K562 (cell line): ENCODE measurements around the gene DRC1. TPM values are rescaled to one million over a fixed set of nuclear protein-coding genes. Genes with fewer than 3 reads are reported as not detected.

Experiments
- ATAC-seq: fragments of 200-7000 bp; cut with Tn5 transposase; 3 replicates; pipeline ENCODE4 v1.9.1; 2020; ENCODE audit warnings: moderate library complexity
- BruUV-seq: library from RNA; stranded (reverse); fragments of 400-500 nt; replicated peaks from 2 replicates; lab custom pipeline; 2021; lab: Mats Ljungman, UMichigan
- CTCF ChIA-PET: fragments of 300-600 bp; formaldehyde crosslinking; extraction: SDS; loops from one replicate; lab custom pipeline; 2021; ENCODE audit warnings: low intra/inter-chr PET ratio; lab: Yijun Ruan, JAX
- POLR2A ChIA-PET: fragments of 300-600, 350-650 bp; sonication (Branson Sonifier 250); formaldehyde crosslinking; extraction: SDS; loops from one replicate; lab custom pipeline; 2021; ENCODE audit warnings: antibody characterized with exemption, inconsistent platforms; lab: Yijun Ruan, JAX
- DNase-seq, 4 experiments: peaks; one replicate each; pipeline versions ENCODE4 v3.0.0 to v3.0.0-alpha.2; 2011 to 2018; ENCODE audit warnings: low spot score in 3 of 4, mixed read lengths in 3 of 4; ENCODE audit errors: extremely low read depth in 1 of 4
- FAIRE-seq: peaks from 2 replicates; lab custom pipeline; 2011; peaks lifted over from hg19 to GRCh38; lab: Jason Lieb, UNC
- H2AFZ ChIP-seq: 2 replicates; pipeline ENCODE4 v1.6.0; 2011; ENCODE audit warnings: low read depth, low read length, control low read depth, inconsistent platforms
- H3K27ac ChIP-seq: fragments of 200-600 bp; 3 replicates; pipeline ENCODE4 v1.8.0; 2011; ENCODE audit warnings: low read depth, mild to moderate bottlenecking, control low read depth, inconsistent platforms, low read length, moderate library complexity, mixed read lengths; ENCODE audit errors: extremely low read depth
- H3K27me3 ChIP-seq, 2 experiments: fragments of 300-600 bp in 1 of 2; 2 replicates in 1 of 2; 3 replicates in 1 of 2; pipeline versions ENCODE4 v1.6.0 to v1.8.0; 2011; ENCODE audit warnings: inconsistent platforms in 2 of 2, low read length in 2 of 2, mild to moderate bottlenecking in 1 of 2, mixed read lengths in 1 of 2, moderate library complexity in 1 of 2; ENCODE audit not compliant: control insufficient read depth in 2 of 2, insufficient read depth in 2 of 2
- H3K36me3 ChIP-seq: fragments of 300-600 bp; 3 replicates; pipeline ENCODE4 v1.8.0; 2011; ENCODE audit warnings: mild to moderate bottlenecking, low read length, inconsistent platforms; ENCODE audit not compliant: control insufficient read depth, insufficient read depth
- H3K4me1 ChIP-seq, 2 experiments: fragments of 200-600 bp in 1 of 2; replicated peaks in 1 of 2; 2 replicates in 1 of 2; 3 replicates in 1 of 2; pipeline versions ENCODE4 v1.5.1 to v1.8.0; 2011; ENCODE audit warnings: inconsistent platforms in 2 of 2, low read length in 2 of 2, mild to moderate bottlenecking in 1 of 2, mixed read lengths in 1 of 2, moderate library complexity in 1 of 2; ENCODE audit not compliant: control insufficient read depth in 2 of 2, insufficient read depth in 2 of 2
- H3K4me2 ChIP-seq: 2 replicates; pipeline ENCODE4 v1.6.1; 2011; ENCODE audit warnings: low read length, control low read depth, inconsistent platforms, mixed read lengths; ENCODE audit not compliant: insufficient read depth
- H3K4me3 ChIP-seq: fragments of 200-600 bp; sonication (generic), shearing (Covaris generic); 2 replicates; pipeline ENCODE4 v1.5.1; 2016; ENCODE audit warnings: control low read depth, inconsistent platforms
- H3K79me2 ChIP-seq: fragments of 200-600 bp; 3 replicates; pipeline ENCODE4 v1.8.0; 2011; ENCODE audit warnings: low read length, inconsistent platforms; ENCODE audit not compliant: control insufficient read depth, insufficient read depth
- H3K9ac ChIP-seq, 2 experiments: 2 replicates each; pipeline versions ENCODE4 v1.6.0 to v1.6.1; 2011; ENCODE audit warnings: low read depth in 2 of 2, low read length in 2 of 2, control low read depth in 1 of 2, inconsistent platforms in 1 of 2, mild to moderate bottlenecking in 1 of 2, mixed read lengths in 1 of 2; ENCODE audit not compliant: insufficient read depth in 1 of 2
- H3K9me1 ChIP-seq: one replicate; pipeline ENCODE4 v1.6.0; 2011; ENCODE audit warnings: inconsistent platforms, mild to moderate bottlenecking, low read length, moderate library complexity; ENCODE audit not compliant: control insufficient read depth, insufficient read depth
- H3K9me3 ChIP-seq: replicated peaks from 2 replicates; pipeline ENCODE4 v1.5.1; 2011; ENCODE audit warnings: low read depth, low read length, inconsistent platforms; ENCODE audit not compliant: control insufficient read depth, insufficient read depth
- H4K20me1 ChIP-seq: replicated peaks from 2 replicates; pipeline ENCODE4 v1.6.1; 2011; ENCODE audit warnings: low read length, inconsistent platforms, mixed read lengths; ENCODE audit not compliant: control insufficient read depth, insufficient read depth
- CEBPB ChIP-seq: fragments of 450-650 bp; IDR thresholded peaks from 2 replicates; pipeline ENCODE4 v1.6.1; 2016; ENCODE audit warnings: missing genetic modification characterization, missing compliant biosample characterization
- DDX20 ChIP-seq: fragments of 450-650 bp; IDR thresholded peaks from 2 replicates; pipeline ENCODE4 v1.6.1; 2016; ENCODE audit warnings: missing genetic modification characterization, low read depth, mild to moderate bottlenecking, missing compliant biosample characterization, moderate library complexity
- KLF1 ChIP-seq: fragments of 450-650 bp; IDR thresholded peaks from 2 replicates; pipeline ENCODE4 v1.6.1; 2016; ENCODE audit warnings: missing genetic modification characterization, missing compliant biosample characterization
- MYNN ChIP-seq, 2 experiments: sonication (generic); formaldehyde crosslinking in 1 of 2; IDR thresholded peaks; 2 replicates each; pipeline versions ENCODE4 v1.5.0 to v1.6.1; 2016 to 2020; ENCODE audit warnings: antibody characterized with exemption in 1 of 2, missing genetic modification reagents in 1 of 2
- PHF20 ChIP-seq: fragments of 450-650 bp; IDR thresholded peaks from 2 replicates; pipeline ENCODE4 v1.6.1; 2018; ENCODE audit not compliant: partially characterized antibody
- ZC3H11A ChIP-seq: IDR thresholded peaks from 2 replicates; pipeline ENCODE4 v1.6.1; 2012; ENCODE audit warnings: low read depth, low read length, improper control_type of control experiment
- WGBS: fragments of 100-300 bp; shearing (Covaris generic); methylation state at CpG from one replicate; pipeline ENCODE4 v1.1.6; 2016; ENCODE audit warnings: low coverage, mixed read lengths; ENCODE audit not compliant: insufficient coverage; ENCODE audit errors: missing lambda C conversion rate; 5-methylcytosine and 5-hydroxymethylcytosine counted together
- in situ Hi-C: fragments of 300-500 bp; cut with MboI; formaldehyde crosslinking; loops from 4 replicates; pipeline ENCODE4 v1.15.0; 2018; ENCODE audit warnings: inconsistent platforms, mixed read lengths
- intact Hi-C: fragments of 100-400 bp; cut with micrococcal nuclease; formaldehyde crosslinking; loops from 2 replicates; pipeline ENCODE4 v1.14.2; 2022
- polyA plus RNA-seq, 8 experiments: library from polyadenylated mRNA; depleted of rRNA in 4 of 8; stranded (reverse) in 5 of 8; unstranded in 3 of 8; fragments of >200 nt; fragmentation: Nextera tagmentation in 2 of 8; fragmentation: Illumina TruSeq in 1 of 8; extraction: Ambion mirVana in 2 of 8; extraction: Trizol in 1 of 8; gene quantifications; 2 replicates each; pipeline versions ENCODE4 v1.2.1 to v1.2.3, GENCODE V29; 2011 to 2014; ENCODE audit warnings: inconsistent platforms in 1 of 8, missing spikeins in 1 of 8
- total RNA-seq, 7 experiments: library from RNA; depleted of rRNA in 6 of 7; stranded (reverse); fragments of >200 nt in 6 of 7; fragmentation: Illumina TruSeq in 2 of 7; extraction: Trizol in 2 of 7; gene quantifications; 2 replicates each; pipeline versions ENCODE4 v1.2.1 to v1.2.3, GENCODE V29; 2011 to 2021; ENCODE audit warnings: low replicate concordance in 1 of 7
- TF ChIP-seq, protein P1 (sequence below): fragments of 450-650 bp; IDR thresholded peaks from 2 replicates; pipeline ENCODE4 v1.6.1; 2017; ENCODE audit warnings: antibody characterized with exemption, mild to moderate bottlenecking
- TF ChIP-seq, protein P2 (sequence below): fragments of 200-800 bp; sonication (Bioruptor generic); IDR thresholded peaks from 2 replicates; pipeline ENCODE4 v1.6.1; 2016; ENCODE audit warnings: missing genetic modification characterization, missing compliant biosample characterization

DRC1 gene
- total and polyA plus RNA-seq, 9 of the 15 experiments (the other 6 are each of a cell fraction or from before 2014, with no cell fraction given), result 0.07 to 0.10 TPM; not detected in 7

DNA sequence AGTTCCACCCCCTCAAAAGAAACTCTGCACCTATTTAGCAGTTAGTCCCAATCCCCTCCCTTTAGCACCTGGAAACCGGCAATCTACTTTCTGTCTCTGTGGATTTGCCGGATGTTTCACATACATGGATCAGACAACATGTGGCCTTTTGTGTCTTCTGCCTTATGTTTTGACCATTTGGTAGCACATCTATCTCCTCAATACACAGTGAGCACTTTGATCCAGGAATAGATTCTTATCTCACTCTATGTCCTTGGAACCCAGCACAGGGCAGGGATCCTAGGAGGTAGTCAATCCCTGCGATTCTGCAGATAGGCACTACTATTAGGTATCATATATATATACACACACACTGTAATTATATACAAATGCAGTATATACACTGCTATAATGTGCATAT lies 80.0 kb downstream of the DRC1 start (continued):
- TF ChIP-seq, protein P1, sequence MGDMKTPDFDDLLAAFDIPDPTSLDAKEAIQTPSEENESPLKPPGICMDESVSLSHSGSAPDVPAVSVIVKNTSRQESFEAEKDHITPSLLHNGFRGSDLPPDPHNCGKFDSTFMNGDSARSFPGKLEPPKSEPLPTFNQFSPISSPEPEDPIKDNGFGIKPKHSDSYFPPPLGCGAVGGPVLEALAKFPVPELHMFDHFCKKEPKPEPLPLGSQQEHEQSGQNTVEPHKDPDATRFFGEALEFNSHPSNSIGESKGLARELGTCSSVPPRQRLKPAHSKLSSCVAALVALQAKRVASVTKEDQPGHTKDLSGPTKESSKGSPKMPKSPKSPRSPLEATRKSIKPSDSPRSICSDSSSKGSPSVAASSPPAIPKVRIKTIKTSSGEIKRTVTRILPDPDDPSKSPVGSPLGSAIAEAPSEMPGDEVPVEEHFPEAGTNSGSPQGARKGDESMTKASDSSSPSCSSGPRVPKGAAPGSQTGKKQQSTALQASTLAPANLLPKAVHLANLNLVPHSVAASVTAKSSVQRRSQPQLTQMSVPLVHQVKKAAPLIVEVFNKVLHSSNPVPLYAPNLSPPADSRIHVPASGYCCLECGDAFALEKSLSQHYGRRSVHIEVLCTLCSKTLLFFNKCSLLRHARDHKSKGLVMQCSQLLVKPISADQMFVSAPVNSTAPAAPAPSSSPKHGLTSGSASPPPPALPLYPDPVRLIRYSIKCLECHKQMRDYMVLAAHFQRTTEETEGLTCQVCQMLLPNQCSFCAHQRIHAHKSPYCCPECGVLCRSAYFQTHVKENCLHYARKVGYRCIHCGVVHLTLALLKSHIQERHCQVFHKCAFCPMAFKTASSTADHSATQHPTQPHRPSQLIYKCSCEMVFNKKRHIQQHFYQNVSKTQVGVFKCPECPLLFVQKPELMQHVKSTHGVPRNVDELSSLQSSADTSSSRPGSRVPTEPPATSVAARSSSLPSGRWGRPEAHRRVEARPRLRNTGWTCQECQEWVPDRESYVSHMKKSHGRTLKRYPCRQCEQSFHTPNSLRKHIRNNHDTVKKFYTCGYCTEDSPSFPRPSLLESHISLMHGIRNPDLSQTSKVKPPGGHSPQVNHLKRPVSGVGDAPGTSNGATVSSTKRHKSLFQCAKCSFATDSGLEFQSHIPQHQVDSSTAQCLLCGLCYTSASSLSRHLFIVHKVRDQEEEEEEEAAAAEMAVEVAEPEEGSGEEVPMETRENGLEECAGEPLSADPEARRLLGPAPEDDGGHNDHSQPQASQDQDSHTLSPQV, result no peak
- TF ChIP-seq ZC3H11A (no peak), PHF20 (no peak)

DNA sequence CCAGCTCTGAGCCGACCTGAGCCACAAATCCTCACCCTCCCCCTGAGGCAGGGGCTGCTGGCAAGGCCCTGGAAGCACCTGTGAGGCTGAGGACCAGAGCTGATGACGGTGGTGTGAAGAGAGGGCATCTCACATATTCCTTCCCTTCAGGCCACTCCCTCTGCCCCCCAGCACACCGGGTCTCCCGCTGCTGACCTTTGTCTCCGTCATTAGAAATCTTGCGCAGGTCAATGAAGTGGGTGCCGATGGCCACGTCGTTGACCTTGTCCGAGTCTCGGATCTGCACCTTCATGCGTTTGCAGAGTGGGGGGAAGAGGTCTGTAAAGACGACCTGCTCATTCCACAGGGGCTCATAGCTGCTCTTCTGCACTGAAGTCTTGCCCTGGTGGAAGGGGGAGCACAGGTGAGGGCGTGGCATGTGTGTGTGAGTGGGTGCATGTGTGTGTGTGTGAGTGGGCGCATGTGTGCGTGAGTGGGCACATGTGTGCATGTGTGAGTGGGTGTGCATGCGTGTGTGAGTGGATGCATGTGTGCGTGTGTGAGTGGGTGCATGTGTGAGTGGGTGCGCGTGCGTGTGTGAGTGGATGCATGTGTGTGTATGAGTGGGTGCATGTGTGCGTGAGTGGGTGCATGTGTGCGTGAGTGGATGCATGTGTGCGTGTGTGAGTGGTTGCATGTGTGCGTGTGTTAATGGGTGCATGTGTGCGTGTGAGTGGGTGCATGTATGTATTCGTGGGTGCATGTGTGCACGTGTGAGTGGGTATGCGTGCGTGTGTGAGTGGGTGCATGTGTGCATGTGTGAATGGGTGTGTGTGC lies 80.7 kb downstream of the DRC1 start:
- Histone ChIP-seq H3K79me2 (no peaks in the 10 kb centered on the region), H4K20me1 (peaks cover 5% of the 10 kb centered on the region; the same call in 1 of the 2 replicates), H3K4me3 (no peak overlapping the region), H3K36me3 (no peaks in the 10 kb centered on the region), H2AFZ (no peak overlapping the region), H3K27ac (no peak overlapping the region), H3K9me3 (no peaks in the 10 kb centered on the region; the same call in 1 of the 2 replicates), H3K27me3 (peaks cover 2 to 29% of the 10 kb centered on the region in 2 experiments; a peak in 3 of 5 replicates), H3K9ac (no peak overlapping the region), H3K4me1 (peaks cover 0 to 19% of the 10 kb centered on the region in 2 experiments; a peak in 2 of 5 replicates), H3K4me2 (no peak overlapping the region), H3K9me1 (no peaks in the 10 kb centered on the region)
- ATAC-seq (no peak), FAIRE-seq (no peak), DNase-seq (no peak)
- in situ Hi-C loops (no loop called here), intact Hi-C loops (no loop called here)
- no peak for TF ChIP-seq KLF1 (tag)
- no peak for TF ChIP-seq CEBPB (tag)
- no peak for TF ChIP-seq DDX20
- TF ChIP-seq, protein P2, sequence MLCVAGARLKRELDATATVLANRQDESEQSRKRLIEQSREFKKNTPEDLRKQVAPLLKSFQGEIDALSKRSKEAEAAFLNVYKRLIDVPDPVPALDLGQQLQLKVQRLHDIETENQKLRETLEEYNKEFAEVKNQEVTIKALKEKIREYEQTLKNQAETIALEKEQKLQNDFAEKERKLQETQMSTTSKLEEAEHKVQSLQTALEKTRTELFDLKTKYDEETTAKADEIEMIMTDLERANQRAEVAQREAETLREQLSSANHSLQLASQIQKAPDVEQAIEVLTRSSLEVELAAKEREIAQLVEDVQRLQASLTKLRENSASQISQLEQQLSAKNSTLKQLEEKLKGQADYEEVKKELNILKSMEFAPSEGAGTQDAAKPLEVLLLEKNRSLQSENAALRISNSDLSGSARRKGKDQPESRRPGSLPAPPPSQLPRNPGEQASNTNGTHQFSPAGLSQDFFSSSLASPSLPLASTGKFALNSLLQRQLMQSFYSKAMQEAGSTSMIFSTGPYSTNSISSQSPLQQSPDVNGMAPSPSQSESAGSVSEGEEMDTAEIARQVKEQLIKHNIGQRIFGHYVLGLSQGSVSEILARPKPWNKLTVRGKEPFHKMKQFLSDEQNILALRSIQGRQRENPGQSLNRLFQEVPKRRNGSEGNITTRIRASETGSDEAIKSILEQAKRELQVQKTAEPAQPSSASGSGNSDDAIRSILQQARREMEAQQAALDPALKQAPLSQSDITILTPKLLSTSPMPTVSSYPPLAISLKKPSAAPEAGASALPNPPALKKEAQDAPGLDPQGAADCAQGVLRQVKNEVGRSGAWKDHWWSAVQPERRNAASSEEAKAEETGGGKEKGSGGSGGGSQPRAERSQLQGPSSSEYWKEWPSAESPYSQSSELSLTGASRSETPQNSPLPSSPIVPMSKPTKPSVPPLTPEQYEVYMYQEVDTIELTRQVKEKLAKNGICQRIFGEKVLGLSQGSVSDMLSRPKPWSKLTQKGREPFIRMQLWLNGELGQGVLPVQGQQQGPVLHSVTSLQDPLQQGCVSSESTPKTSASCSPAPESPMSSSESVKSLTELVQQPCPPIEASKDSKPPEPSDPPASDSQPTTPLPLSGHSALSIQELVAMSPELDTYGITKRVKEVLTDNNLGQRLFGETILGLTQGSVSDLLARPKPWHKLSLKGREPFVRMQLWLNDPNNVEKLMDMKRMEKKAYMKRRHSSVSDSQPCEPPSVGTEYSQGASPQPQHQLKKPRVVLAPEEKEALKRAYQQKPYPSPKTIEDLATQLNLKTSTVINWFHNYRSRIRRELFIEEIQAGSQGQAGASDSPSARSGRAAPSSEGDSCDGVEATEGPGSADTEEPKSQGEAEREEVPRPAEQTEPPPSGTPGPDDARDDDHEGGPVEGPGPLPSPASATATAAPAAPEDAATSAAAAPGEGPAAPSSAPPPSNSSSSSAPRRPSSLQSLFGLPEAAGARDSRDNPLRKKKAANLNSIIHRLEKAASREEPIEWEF (CRISPR knock-in tag), result no peak
- TF ChIP-seq MYNN (IDR thresholded peaks at IDR 0.05), result 0 out of 2 replicates have a peak, but pooled peaks have one; percentile 23
- no peak for TF ChIP-seq MYNN (CRISPR knock-in tag; IDR thresholded peaks at IDR 0.05)
- POLR2A ChIA-PET, result no interaction called here
- BruUV-seq, result no TSS peak
- WGBS, result 34% methylated on average over 27 of the region's 30 CpGs
- CTCF ChIA-PET, result no interaction called here
